GM18517 (cell line): ENCODE results near the gene ARL6IP6.

Experiments
- ATAC-seq: cut with Tn5 transposase; IDR thresholded peaks from one replicate; pipeline ENCODE4 v1.9.1; 2021; ENCODE audit warnings: mild to moderate bottlenecking, moderate library complexity; ENCODE audit not compliant: unreplicated experiment

ARL6IP6 gene

GRCh38 chr2:152792974-152793373, 74.6 kb downstream of the ARL6IP6 start:
- no peak for ATAC-seq

- no peak for ATAC-seq
These were observed 78.5 kb downstream of the ARL6IP6 start for GRCh38 chr2:152796941-152797340.

- ATAC-seq: no peak
These were observed 86.4 kb downstream of the ARL6IP6 start for GRCh38 chr2:152804687-152805408.

- no peak for ATAC-seq
These were observed 93.5 kb downstream of the ARL6IP6 start for GRCh38 chr2:152811916-152812315.
